Heart left ventricle (tissue), 16 donors: ENCODE results near the gene COX4I1. TPM values are rescaled to one million over a fixed set of nuclear protein-coding genes. Genes with fewer than 3 reads are reported as not detected.

Experiments
- ATAC-seq, 4 donors: fragments of 200-7000 bp; cut with Tn5 transposase; one replicate each; pipeline ENCODE4 v1.9.1; 2020 to 2022; ENCODE audit warnings: moderate library complexity in 4 of 4, mild to moderate bottlenecking in 3 of 4, moderate number of reproducible peaks in 1 of 4
- DNase-seq, 5 donors: peaks; one replicate each; pipeline ENCODE4 v3.0.0-alpha.2; 2020
- H3K27ac ChIP-seq, 12 donors: fragments of 200-600 bp; sonication (generic) in 4 of 12; one replicate each; pipeline versions ENCODE4 v1.5.0 to v1.8.0; 2016 to 2022; ENCODE audit warnings: mild to moderate bottlenecking in 2 of 12
- H3K27me3 ChIP-seq, 9 donors: fragments of 200-600 bp; sonication (generic) in 2 of 9; one replicate each; pipeline versions ENCODE4 v1.5.1 to v1.8.0; 2016 to 2022; ENCODE audit warnings: mild to moderate bottlenecking in 3 of 9
- H3K36me3 ChIP-seq, 9 donors: fragments of 200-600 bp; sonication (generic) in 2 of 9; one replicate each; pipeline versions ENCODE4 v1.5.0 to v1.8.0; 2018 to 2022; ENCODE audit warnings: mild to moderate bottlenecking in 2 of 9
- H3K4me1 ChIP-seq, 12 donors: fragments of 200-600 bp; sonication (generic) in 4 of 12; one replicate each; pipeline versions ENCODE4 v1.5.0 to v1.8.0; 2016 to 2022; ENCODE audit warnings: mild to moderate bottlenecking in 3 of 12
- H3K4me3 ChIP-seq, 12 donors: fragments of 200-600 bp; sonication (generic) in 4 of 12; one replicate each; pipeline versions ENCODE4 v1.5.0 to v1.8.0; 2017 to 2022; ENCODE audit warnings: mild to moderate bottlenecking in 9 of 12, moderate library complexity in 4 of 12
- H3K9me3 ChIP-seq, 12 donors: fragments of 200-600 bp; sonication (generic) in 4 of 12; one replicate each; pipeline versions ENCODE4 v1.5.0 to v1.8.0; 2016 to 2022; ENCODE audit warnings: mild to moderate bottlenecking in 1 of 12
- POLR2A ChIP-seq, 2 donors: fragments of 450-650 bp; IDR thresholded peaks; one replicate each; pipeline ENCODE4 v1.6.1; 2017; ENCODE audit warnings: antibody characterized with exemption in 2 of 2, mild to moderate bottlenecking in 2 of 2, moderate library complexity in 2 of 2
- WGBS, 4 donors: extraction: QIAGEN DNeasy Blood & Tissue Kit in 2 of 4; methylation state at CpG; one replicate each; pipeline versions ENCODE4 v1.1.5 to v1.1.7; 2013 to 2018; 5-methylcytosine and 5-hydroxymethylcytosine counted together
- intact Hi-C, 10 donors: fragments of 100-400 bp; cut with DNase I; formaldehyde crosslinking; loops; one replicate each; pipeline versions ENCODE4 v1.11.1 to v1.14.2; 2022
- polyA plus RNA-seq, 2 donors: library from polyadenylated mRNA; stranded (reverse); fragments of 200-250 nt; gene quantifications; one replicate each; pipeline ENCODE4 v1.2.3, GENCODE V29; 2013
- total RNA-seq, 9 donors: library from RNA; depleted of rRNA in 2 of 9; stranded (reverse); fragments of >200 nt in 2 of 9; fragmentation: NEBNext Ultra II Directional in 3 of 9; extraction: Animal tissue kit (Norgen Biotek cat#: 25700) in 3 of 9; gene quantifications; one replicate each; pipeline versions ENCODE4 v1.1.0 to v1.2.4, GENCODE V29; 2016 to 2023
- TF ChIP-seq, protein P1 (sequence below), 12 donors: fragments of 200-600 bp; sonication (generic) in 4 of 12; IDR thresholded peaks; one replicate each; pipeline versions ENCODE4 v1.5.0 to v1.8.0; 2018 to 2022; ENCODE audit warnings: antibody characterized with exemption in 12 of 12, mild to moderate bottlenecking in 5 of 12
- donor health status: ischemic (EF 13 %, LVEDD 7.1; RV severe dilation, severe dysfunction).
- donor health status: healthy with polysubstance abuse.
- donor health status: DM: no; HTN: yes; CAD: no.
- donor health status: DM: no; HTN: no; CAD: no.
- donor health status: ischemic (EF 25% LVEDD 6.9; RV normal size, moderate dysfunction).
- donor health status: ischemic (EF 25% LVEDD 5.7; RV mildly dilated, moderate dysfunction).
- donor health status: healthy.
- donor health status: DM: yes; HTN: yes; CAD: no.
- donor health status: ischemic (EF 35%, LVEDD 5.7; RV mildly dilated, moderate dysfunction).
- donor health status: nonischemic (EF 11% LVEDD 7.7; RV severe dilation, severe dysfunction).
- donor health status: DM: yes; HTN: yes; CAD: no.
- donor health status: PGD.
- donor health status: ischemic (EF 29% LVEDD 5.4; RV normal size, mild dysfunction).
- donor health status: nonischemic (EF 23%, LVEDD 6.1; RV moderate dilation, normal function).

Gene COX4I1
- total and polyA plus RNA-seq, 11 donors: 1,047 to 5,448 (median 1,793) TPM

DNA sequence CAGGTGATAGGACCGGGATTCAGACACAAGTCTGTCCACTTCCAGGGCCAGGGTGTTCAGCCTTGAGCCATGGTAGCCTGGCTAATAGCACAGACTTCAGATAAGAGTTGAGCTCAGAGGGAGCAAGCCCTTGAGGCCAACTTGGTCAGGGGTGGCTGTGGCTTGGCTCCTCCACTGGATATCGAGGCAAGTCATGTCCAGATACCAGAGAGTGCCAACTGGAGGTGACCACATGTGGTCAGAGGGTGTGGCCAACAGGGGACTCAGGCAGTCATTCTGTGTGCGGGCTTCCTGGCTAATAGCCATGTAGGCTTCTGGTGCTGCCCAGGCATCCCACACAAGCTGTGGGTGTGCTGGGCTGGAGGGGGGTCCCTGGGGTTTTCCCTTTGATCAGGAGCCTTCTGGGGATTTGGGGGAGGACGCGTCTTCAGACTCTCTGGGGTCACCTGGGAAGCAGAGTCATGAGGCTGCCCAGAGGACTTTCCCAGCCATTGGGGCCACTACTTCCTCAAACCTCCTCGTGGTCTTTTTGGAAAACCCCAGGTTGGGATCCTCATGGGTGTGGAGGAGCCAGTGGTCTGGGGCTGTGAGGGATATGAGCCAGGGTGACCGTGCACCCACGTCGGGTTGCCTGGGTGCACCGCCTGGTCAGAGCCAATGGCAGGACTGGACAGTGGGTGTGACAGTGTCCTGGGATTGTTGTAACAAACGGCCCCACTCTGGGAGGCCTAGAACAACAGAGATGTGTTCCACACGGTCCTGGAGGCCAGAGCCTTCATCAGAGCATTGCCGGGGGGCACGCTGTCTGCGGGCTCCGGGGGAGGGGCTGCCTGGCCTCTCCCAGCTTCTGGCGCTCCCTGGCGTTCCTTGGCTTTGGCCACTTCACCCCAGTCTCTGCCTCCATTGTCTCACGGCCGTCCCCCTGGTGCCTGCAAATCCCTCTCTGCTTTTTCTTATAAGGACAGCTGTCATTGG, 25.0 kb downstream of the COX4I1 start:
- Histone ChIP-seq H3K4me1 (peaks cover 0 to 16% (median 0%) of the 10 kb centered on the region in 12 donors), H3K27ac (no peak overlapping the region), H3K27me3 (peaks cover 0 to 8% (median 0%) of the 10 kb centered on the region in 9 donors), H3K9me3 (no peaks in the 10 kb centered on the region), H3K4me3 (no peak overlapping the region), H3K36me3 (no peaks in the 10 kb centered on the region)
- TF ChIP-seq, protein P1, sequence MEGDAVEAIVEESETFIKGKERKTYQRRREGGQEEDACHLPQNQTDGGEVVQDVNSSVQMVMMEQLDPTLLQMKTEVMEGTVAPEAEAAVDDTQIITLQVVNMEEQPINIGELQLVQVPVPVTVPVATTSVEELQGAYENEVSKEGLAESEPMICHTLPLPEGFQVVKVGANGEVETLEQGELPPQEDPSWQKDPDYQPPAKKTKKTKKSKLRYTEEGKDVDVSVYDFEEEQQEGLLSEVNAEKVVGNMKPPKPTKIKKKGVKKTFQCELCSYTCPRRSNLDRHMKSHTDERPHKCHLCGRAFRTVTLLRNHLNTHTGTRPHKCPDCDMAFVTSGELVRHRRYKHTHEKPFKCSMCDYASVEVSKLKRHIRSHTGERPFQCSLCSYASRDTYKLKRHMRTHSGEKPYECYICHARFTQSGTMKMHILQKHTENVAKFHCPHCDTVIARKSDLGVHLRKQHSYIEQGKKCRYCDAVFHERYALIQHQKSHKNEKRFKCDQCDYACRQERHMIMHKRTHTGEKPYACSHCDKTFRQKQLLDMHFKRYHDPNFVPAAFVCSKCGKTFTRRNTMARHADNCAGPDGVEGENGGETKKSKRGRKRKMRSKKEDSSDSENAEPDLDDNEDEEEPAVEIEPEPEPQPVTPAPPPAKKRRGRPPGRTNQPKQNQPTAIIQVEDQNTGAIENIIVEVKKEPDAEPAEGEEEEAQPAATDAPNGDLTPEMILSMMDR (IDR thresholded peaks at IDR 0.05): no peak
- TF ChIP-seq POLR2A (IDR thresholded peaks at IDR 0.05): no peak
- ATAC-seq: no peak
- DNase-seq: no peak
- intact Hi-C loops: loop anchor here in 7 of 10 donors (5.0 to 10.0 kb wide), 5 partner anchors 73 to 698 kb away; partner anchors contain the start of gene IRF8 (in 1 of the 7)
- WGBS, 4 donors: 79 to 87% (median 84%) methylated on average over 19 to 20 of the region's 20 CpGs

DNA sequence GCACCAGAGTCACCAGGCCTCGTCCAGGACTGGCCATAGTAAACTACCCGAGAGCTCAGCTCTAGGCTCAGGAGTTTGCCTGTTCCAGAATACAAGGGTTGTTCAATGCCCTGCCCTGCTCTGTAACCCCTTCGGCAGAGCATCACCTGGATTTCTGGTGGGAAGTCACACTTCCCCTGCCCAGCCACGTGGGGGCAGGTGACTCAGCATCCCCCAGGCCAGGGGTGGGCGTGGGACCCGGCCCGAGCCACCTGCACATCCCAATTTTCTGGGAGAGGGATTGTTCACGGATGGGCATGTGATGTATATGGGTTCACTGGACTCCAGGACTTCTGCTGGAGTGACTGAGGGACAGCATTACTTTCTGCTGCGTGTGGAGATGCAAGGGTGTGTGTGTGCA, 25.8 kb downstream of the COX4I1 start:
- H3K27me3 ChIP-seq: peaks cover 0 to 16% (median 4%) of the 10 kb centered on the region in 9 donors
- no peak overlapping the region for H3K4me3 ChIP-seq
- no peak for TF ChIP-seq POLR2A (IDR thresholded peaks at IDR 0.05)
- TF ChIP-seq, protein P1 (IDR thresholded peaks at IDR 0.05): no peak
- no peak overlapping the region for H3K27ac ChIP-seq
- H3K4me1 ChIP-seq: peaks cover 0 to 24% (median 0%) of the 10 kb centered on the region in 12 donors
- DNase-seq (no peak), ATAC-seq (no peak)
- intact Hi-C loops: loop anchor here in 1 of 10 donors (10.0 kb wide), 1 partner anchor 159 kb away; no protein-coding TSS in a partner anchor
- H3K36me3 ChIP-seq: no peaks in the 10 kb centered on the region
- 59 to 64% (median 61%) methylated on average over 8 to 9 of the region's 9 CpGs for WGBS, 4 donors
- H3K9me3 ChIP-seq: no peaks in the 10 kb centered on the region

DNA sequence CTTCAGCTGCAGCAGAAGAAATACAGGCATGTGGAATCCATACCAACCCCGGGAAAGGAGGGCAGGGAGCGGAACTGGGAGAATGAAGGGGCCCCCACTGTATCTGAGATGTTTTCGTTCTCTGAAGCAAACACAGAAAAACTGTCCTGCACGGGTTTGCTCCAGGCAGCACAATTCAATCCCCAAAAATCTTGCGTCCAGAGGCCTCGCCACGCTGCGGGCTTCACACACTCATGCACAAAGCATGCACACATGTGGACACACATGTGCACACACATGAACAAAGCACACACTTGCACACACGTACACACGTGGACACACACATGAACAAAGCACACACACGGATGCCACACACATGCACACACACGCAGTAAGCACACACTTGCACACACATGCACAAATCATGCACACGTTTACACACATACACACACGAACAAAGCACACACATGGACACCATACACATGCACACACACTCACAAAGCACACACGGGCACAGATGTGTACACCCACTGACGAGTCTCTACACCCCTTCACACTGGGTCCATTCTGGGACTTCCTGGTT, 27.3 kb downstream of the COX4I1 start:
- intact Hi-C loops: loop anchor here in 1 of 10 donors (10.0 kb wide), 1 partner anchor 158 kb away; no protein-coding TSS in a partner anchor

More for the DNA sequence above, 27.3 kb downstream of the COX4I1 start:
- ATAC-seq: no peak
- TF ChIP-seq, protein P1 (IDR thresholded peaks at IDR 0.05): no peak
- no peak for TF ChIP-seq POLR2A (IDR thresholded peaks at IDR 0.05)
- Histone ChIP-seq H3K27ac (no peak overlapping the region), H3K27me3 (peaks cover 0 to 21% (median 3%) of the 10 kb centered on the region in 9 donors), H3K36me3 (no peaks in the 10 kb centered on the region), H3K4me1 (peaks cover 0 to 17% (median 0%) of the 10 kb centered on the region in 12 donors), H3K9me3 (no peaks in the 10 kb centered on the region), H3K4me3 (no peak overlapping the region)
- WGBS, 4 donors: 83 to 89% (median 86%) methylated on average over 16 of the region's 16 CpGs
- DNase-seq: no peak
